Osteoblast (primary cell): ENCODE data around the gene NAPSA. TPM values are rescaled to one million over a fixed set of nuclear protein-coding genes. Genes with fewer than 3 reads are reported as not detected.

Experiments used
- DNase-seq: peaks from one replicate; pipeline ENCODE4 v3.0.0; 2011; ENCODE audit warnings: low spot score, mixed read lengths; ENCODE audit not compliant: insufficient read length; ENCODE audit errors: missing footprints
- H2AFZ ChIP-seq: 2 replicates; pipeline ENCODE4 v1.6.0; 2011; ENCODE audit warnings: mild to moderate bottlenecking, low read length
- H3K27ac ChIP-seq: 2 replicates; pipeline ENCODE4 v1.5.1; 2011; ENCODE audit warnings: mild to moderate bottlenecking, low read depth, low read length, moderate library complexity
- H3K27me3 ChIP-seq: 2 replicates; pipeline ENCODE4 v1.6.0; 2012; ENCODE audit warnings: mild to moderate bottlenecking, control low read depth, inconsistent platforms, low read length, moderate library complexity; ENCODE audit not compliant: insufficient read depth
- H3K36me3 ChIP-seq: 2 replicates; pipeline ENCODE4 v1.5.1; 2011; ENCODE audit warnings: mild to moderate bottlenecking, low read length, control low read depth, moderate library complexity; ENCODE audit not compliant: insufficient read depth
- H3K4me1 ChIP-seq: 2 replicates; pipeline ENCODE4 v1.5.1; 2011; ENCODE audit warnings: mild to moderate bottlenecking, low read length, control low read depth, moderate library complexity; ENCODE audit not compliant: insufficient read depth
- H3K4me2 ChIP-seq: 2 replicates; pipeline ENCODE4 v1.6.0; 2011; ENCODE audit warnings: mild to moderate bottlenecking, low read length; ENCODE audit not compliant: insufficient read depth
- H3K4me3 ChIP-seq: fragments of 200-600 bp; sonication (generic); 3 replicates; pipeline ENCODE4 v1.5.1; 2012; ENCODE audit warnings: mild to moderate bottlenecking, low read length, inconsistent platforms; ENCODE audit not compliant: insufficient read depth
- H3K79me2 ChIP-seq: 2 replicates; pipeline ENCODE4 v1.6.0; 2012; ENCODE audit warnings: mild to moderate bottlenecking, low read length, control low read depth, inconsistent platforms; ENCODE audit not compliant: insufficient read depth
- H3K9me3 ChIP-seq: 2 replicates; pipeline ENCODE4 v1.5.1; 2011; ENCODE audit warnings: low read depth, low read length, control low read depth
- H4K20me1 ChIP-seq: 2 replicates; pipeline ENCODE4 v1.6.0; 2012; ENCODE audit warnings: mild to moderate bottlenecking, low read length, control low read depth; ENCODE audit not compliant: insufficient read depth
- total RNA-seq: library from RNA; depleted of rRNA; stranded (reverse); fragments of >200 nt; gene quantifications from 2 replicates; pipeline ENCODE4 v1.2.3, GENCODE V29; 2012
- TF ChIP-seq, protein P1 (sequence below): IDR thresholded peaks from 2 replicates; pipeline ENCODE4 v1.5.1; 2011; ENCODE audit warnings: mild to moderate bottlenecking, low read depth, low read length, moderate library complexity; ENCODE audit errors: extremely low read depth

NAPSA gene
- total RNA-seq, 1 donor, result under 0.01 TPM

GRCh38 chr19:50371914-50372475, 6.6 kb upstream of the NAPSA start:
- Histone ChIP-seq H3K4me1 (peaks cover 3% of the 10 kb centered on the region), H3K9me3 (no peaks in the 10 kb centered on the region), H3K79me2 (no peaks in the 10 kb centered on the region), H3K36me3 (no peaks in the 10 kb centered on the region), H4K20me1 (peaks cover 1% of the 10 kb centered on the region), H3K4me2 (no peak overlapping the region), H3K4me3 (no peak overlapping the region), H3K27ac (no peak overlapping the region), H2AFZ (no peak overlapping the region), H3K27me3 (no peaks in the 10 kb centered on the region)
- DNase-seq, result no peak
- TF ChIP-seq, protein P1, sequence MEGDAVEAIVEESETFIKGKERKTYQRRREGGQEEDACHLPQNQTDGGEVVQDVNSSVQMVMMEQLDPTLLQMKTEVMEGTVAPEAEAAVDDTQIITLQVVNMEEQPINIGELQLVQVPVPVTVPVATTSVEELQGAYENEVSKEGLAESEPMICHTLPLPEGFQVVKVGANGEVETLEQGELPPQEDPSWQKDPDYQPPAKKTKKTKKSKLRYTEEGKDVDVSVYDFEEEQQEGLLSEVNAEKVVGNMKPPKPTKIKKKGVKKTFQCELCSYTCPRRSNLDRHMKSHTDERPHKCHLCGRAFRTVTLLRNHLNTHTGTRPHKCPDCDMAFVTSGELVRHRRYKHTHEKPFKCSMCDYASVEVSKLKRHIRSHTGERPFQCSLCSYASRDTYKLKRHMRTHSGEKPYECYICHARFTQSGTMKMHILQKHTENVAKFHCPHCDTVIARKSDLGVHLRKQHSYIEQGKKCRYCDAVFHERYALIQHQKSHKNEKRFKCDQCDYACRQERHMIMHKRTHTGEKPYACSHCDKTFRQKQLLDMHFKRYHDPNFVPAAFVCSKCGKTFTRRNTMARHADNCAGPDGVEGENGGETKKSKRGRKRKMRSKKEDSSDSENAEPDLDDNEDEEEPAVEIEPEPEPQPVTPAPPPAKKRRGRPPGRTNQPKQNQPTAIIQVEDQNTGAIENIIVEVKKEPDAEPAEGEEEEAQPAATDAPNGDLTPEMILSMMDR, result no peak

GRCh38 chr19:50368649-50369570, 3.5 kb upstream of the NAPSA start:
- H3K4me3 ChIP-seq, result peak overlapping the region; percentile 87
- no peaks in the 10 kb centered on the region for H4K20me1 ChIP-seq
- H2AFZ ChIP-seq, result peak overlapping the region; percentile 99
- no peaks in the 10 kb centered on the region for H3K9me3 ChIP-seq
- H3K4me2 ChIP-seq, result peak overlapping the region; percentile 98
- no peaks in the 10 kb centered on the region for H3K27me3 ChIP-seq
- TF ChIP-seq, protein P1, result peak; percentile 81
- no peaks in the 10 kb centered on the region for H3K36me3 ChIP-seq
- no peaks in the 10 kb centered on the region for H3K4me1 ChIP-seq
- peak; percentile 98 for DNase-seq
- no peaks in the 10 kb centered on the region for H3K79me2 ChIP-seq
- H3K27ac ChIP-seq, result peak overlapping the region; percentile 56

DNA sequence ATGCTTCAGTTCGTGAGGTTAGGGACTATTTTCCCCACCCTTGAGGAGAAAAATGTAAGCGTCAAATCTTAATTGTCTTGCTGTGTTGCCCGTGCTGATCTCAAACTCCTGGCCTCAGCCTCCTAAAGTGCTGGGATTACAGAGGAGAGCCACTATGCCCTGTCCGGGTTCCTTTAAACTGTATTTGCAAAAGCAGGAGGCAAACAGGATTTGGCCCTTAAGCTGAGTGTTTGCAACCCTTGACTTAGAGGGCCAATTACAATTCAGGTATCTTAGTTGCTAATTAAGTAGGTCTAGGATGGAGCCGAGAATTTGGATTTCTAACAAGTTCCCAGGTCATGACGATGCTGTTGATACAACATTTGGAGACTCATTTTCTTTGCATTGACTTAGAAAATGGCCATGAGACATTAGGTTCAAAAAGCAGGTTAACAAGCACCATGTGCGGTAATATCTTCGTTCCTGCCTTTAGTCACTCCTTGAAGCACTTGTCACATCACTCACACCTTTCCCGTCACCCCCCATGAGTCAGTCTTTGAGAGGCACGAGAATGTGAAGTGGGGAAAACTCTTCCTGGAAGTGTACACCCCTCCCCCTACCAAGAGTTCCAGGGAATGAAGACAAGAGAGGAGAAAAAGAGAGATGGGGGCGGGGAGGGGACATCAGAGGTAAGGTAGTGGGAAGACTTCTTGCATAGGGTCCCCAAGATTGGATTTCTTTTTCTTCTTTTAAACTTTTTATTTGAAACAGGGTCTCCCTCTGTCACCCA, 2.6 kb downstream of the NAPSA start:
- no peaks in the 10 kb centered on the region for H3K9me3 ChIP-seq
- H3K27ac ChIP-seq, result no peak overlapping the region
- no peak for DNase-seq
- no peak overlapping the region for H2AFZ ChIP-seq
- H3K4me3 ChIP-seq, result no peak overlapping the region
- H3K4me2 ChIP-seq, result no peak overlapping the region
- no peaks in the 10 kb centered on the region for H4K20me1 ChIP-seq
- H3K27me3 ChIP-seq, result no peaks in the 10 kb centered on the region
- TF ChIP-seq, protein P1, result no peak
- H3K36me3 ChIP-seq, result no peaks in the 10 kb centered on the region
- no peaks in the 10 kb centered on the region for H3K79me2 ChIP-seq
- H3K4me1 ChIP-seq, result no peaks in the 10 kb centered on the region

GRCh38 chr19:50362030-50362412, 3.4 kb downstream of the NAPSA start:
- H3K79me2 ChIP-seq, result no peaks in the 10 kb centered on the region
- H3K36me3 ChIP-seq, result no peaks in the 10 kb centered on the region
- no peaks in the 10 kb centered on the region for H3K4me1 ChIP-seq
- H4K20me1 ChIP-seq, result no peaks in the 10 kb centered on the region
- no peak overlapping the region for H3K27ac ChIP-seq
- DNase-seq, result no peak
- no peaks in the 10 kb centered on the region for H3K27me3 ChIP-seq
- H3K4me3 ChIP-seq, result no peak overlapping the region
- H2AFZ ChIP-seq, result no peak overlapping the region
- TF ChIP-seq, protein P1, result no peak
- no peak overlapping the region for H3K4me2 ChIP-seq
- H3K9me3 ChIP-seq, result no peaks in the 10 kb centered on the region
